Suprapubic skin (tissue), 4 donors: ENCODE measurements around the gene KCNMB2.

Source experiments
- CTCF ChIP-seq, 2 donors: fragments of 200-600 bp in 1 of 2; fragments of 450-650 bp in 1 of 2; sonication (generic) in 1 of 2; IDR thresholded peaks; one replicate each; pipeline ENCODE4 v1.5.1; 2016 to 2019; ENCODE audit warnings: antibody characterized with exemption in 2 of 2, mild to moderate bottlenecking in 1 of 2, moderate library complexity in 1 of 2
- POLR2A ChIP-seq, 2 donors: fragments of 450-650 bp; IDR thresholded peaks; one replicate each; pipeline ENCODE4 v1.6.1; 2017; ENCODE audit warnings: antibody characterized with exemption in 2 of 2, mild to moderate bottlenecking in 2 of 2, moderate library complexity in 2 of 2
- POLR2AphosphoS5 ChIP-seq, 3 donors: sonication (generic); formaldehyde crosslinking; IDR thresholded peaks; one replicate each; pipeline ENCODE4 v1.6.1; 2017; ENCODE audit warnings: antibody characterized with exemption in 3 of 3

GRCh38 chr3:178690571-178690970 lies 154.3 kb downstream of the KCNMB2 start:
- no peak for TF ChIP-seq CTCF (IDR thresholded peaks at IDR 0.05)
- no peak for TF ChIP-seq POLR2A (IDR thresholded peaks at IDR 0.05)
- TF ChIP-seq POLR2AphosphoS5 (IDR thresholded peaks at IDR 0.05): no peak
